Thyroid gland (tissue), 4 donors: ENCODE results near the gene DIS3L2.

Experiments used
- CTCF ChIP-seq, 6 experiments: fragments of 200-600 bp in 3 of 6; fragments of 450-650 bp in 3 of 6; sonication (generic) in 3 of 6; IDR thresholded peaks; one replicate each; pipeline ENCODE4 v1.5.1; 2016 to 2019; ENCODE audit warnings: antibody characterized with exemption in 6 of 6, mild to moderate bottlenecking in 2 of 6, inconsistent platforms in 1 of 6, moderate library complexity in 1 of 6
- POLR2A ChIP-seq, 2 donors: fragments of 450-650 bp; IDR thresholded peaks; one replicate each; pipeline ENCODE4 v1.6.1; 2017; ENCODE audit warnings: antibody characterized with exemption in 2 of 2, mild to moderate bottlenecking in 2 of 2, moderate library complexity in 1 of 2

GRCh38 chr2:232103140-232103737 is 141.7 kb downstream of the DIS3L2 start:
- TF ChIP-seq CTCF (IDR thresholded peaks at IDR 0.05) (no peak), POLR2A (IDR thresholded peaks at IDR 0.05) (no peak)
